HepG2 (cell line): Measurements from ENCODE around the gene PMM2. TPM values are rescaled to one million over a fixed set of nuclear protein-coding genes. Genes with fewer than 3 reads are reported as not detected.
A peak's percentile ranks its signal among the peaks of the same experiment; 100 is the strongest.

ENCODE experiments used
- BORCS8-MEF2B ChIP-seq: sonication (generic); formaldehyde crosslinking; IDR thresholded peaks from 2 replicates; pipeline ENCODE4 v1.8.0; 2022; ENCODE audit warnings: mild to moderate bottlenecking, missing genetic modification reagents
- CCAR2 ChIP-seq: fragments of 200-400 bp; formaldehyde crosslinking; optimal IDR thresholded peaks from 2 replicates; pipeline ENCODE3; 2018; ENCODE audit warnings: low read depth, mild to moderate bottlenecking, low read length, moderate library complexity
- CENPX ChIP-seq: sonication (generic); formaldehyde crosslinking; IDR thresholded peaks from 2 replicates; pipeline ENCODE4 v1.9.0; 2021; ENCODE audit warnings: mild to moderate bottlenecking, missing genetic modification reagents, moderate library complexity
- FOXA3 ChIP-seq: IDR thresholded peaks from 2 replicates; pipeline ENCODE4 v1.6.1; 2016; ENCODE audit warnings: missing genetic modification reagents, missing compliant biosample characterization
- GPN1 ChIP-seq: sonication (generic); formaldehyde crosslinking; IDR thresholded peaks from 2 replicates; pipeline ENCODE4 v1.5.1; 2020; ENCODE audit warnings: missing genetic modification reagents, borderline replicate concordance
- HDAC1 ChIP-seq: sonication (generic); formaldehyde crosslinking; IDR thresholded peaks from 2 replicates; pipeline ENCODE4 v1.5.1; 2020; ENCODE audit warnings: mild to moderate bottlenecking, missing genetic modification reagents
- HOXA5 ChIP-seq: sonication (generic); formaldehyde crosslinking; IDR thresholded peaks from 2 replicates; pipeline ENCODE4 v1.4.0; 2020; ENCODE audit warnings: missing genetic modification reagents
- IKZF5 ChIP-seq: IDR thresholded peaks from 2 replicates; pipeline ENCODE4 v1.6.1; 2018; ENCODE audit warnings: missing genetic modification reagents, mild to moderate bottlenecking, missing compliant biosample characterization
- KAT8 ChIP-seq: IDR thresholded peaks from 2 replicates; pipeline ENCODE4 v1.6.1; 2016; ENCODE audit warnings: missing genetic modification reagents, missing compliant biosample characterization
- KLF16 ChIP-seq, 2 experiments: sonication (generic) in 1 of 2; formaldehyde crosslinking in 1 of 2; IDR thresholded peaks; 2 replicates each; pipeline versions ENCODE4 v1.6.1 to v1.8.0; 2016 to 2023; ENCODE audit warnings: missing genetic modification reagents in 2 of 2, missing compliant biosample characterization in 1 of 2
- KLF6 ChIP-seq: IDR thresholded peaks from 2 replicates; pipeline ENCODE4 v1.8.0; 2016; ENCODE audit warnings: missing biosample characterization, missing genetic modification reagents
- MAF1 ChIP-seq: sonication (generic); formaldehyde crosslinking; IDR thresholded peaks from 2 replicates; pipeline ENCODE4 v1.5.0; 2020; ENCODE audit warnings: missing genetic modification reagents, borderline replicate concordance
- PHF8 ChIP-seq: sonication (generic); formaldehyde crosslinking; IDR thresholded peaks from 2 replicates; pipeline ENCODE4 v1.5.0; 2020; ENCODE audit warnings: missing genetic modification reagents
- PRDM4 ChIP-seq: sonication (generic); formaldehyde crosslinking; IDR thresholded peaks from 2 replicates; pipeline ENCODE4 v1.9.0; 2021; ENCODE audit warnings: missing genetic modification reagents, borderline replicate concordance
- THAP8 ChIP-seq: sonication (generic); formaldehyde crosslinking; IDR thresholded peaks from 2 replicates; pipeline ENCODE4 v1.5.1; 2020; ENCODE audit warnings: missing genetic modification reagents, mild to moderate bottlenecking, borderline replicate concordance
- ZBTB39 ChIP-seq: sonication (generic); formaldehyde crosslinking; IDR thresholded peaks from 2 replicates; pipeline ENCODE4 v1.5.0; 2020; ENCODE audit warnings: missing genetic modification reagents
- ZFP41 ChIP-seq: sonication (generic); formaldehyde crosslinking; IDR thresholded peaks from 2 replicates; pipeline ENCODE4 v1.4.0; 2020; ENCODE audit warnings: mild to moderate bottlenecking, missing genetic modification reagents, borderline replicate concordance
- ZKSCAN1 ChIP-seq: fragments of 150-350 bp; IDR thresholded peaks from 2 replicates; pipeline ENCODE4 v1.6.1; 2014; ENCODE audit warnings: low read length
- ZNF335 ChIP-seq: sonication (generic); formaldehyde crosslinking; IDR thresholded peaks from 2 replicates; pipeline ENCODE4 v1.4.0; 2020; ENCODE audit warnings: missing genetic modification reagents
- ZNF432 ChIP-seq: sonication (generic); formaldehyde crosslinking; IDR thresholded peaks from 2 replicates; pipeline ENCODE4 v1.5.0; 2020; ENCODE audit warnings: missing genetic modification reagents, mild to moderate bottlenecking, borderline replicate concordance
- ZNF614 ChIP-seq: IDR thresholded peaks from 2 replicates; pipeline ENCODE4 v1.6.1; 2018; ENCODE audit warnings: missing biosample characterization, missing genetic modification reagents, inconsistent platforms, borderline replicate concordance
- ZSCAN9 ChIP-seq: IDR thresholded peaks from 2 replicates; pipeline ENCODE4 v1.6.1; 2016; ENCODE audit warnings: borderline replicate concordance
- polyA plus RNA-seq, 8 experiments: library from polyadenylated mRNA; depleted of rRNA in 3 of 8; stranded (reverse) in 7 of 8; unstranded in 1 of 8; fragments of >200 nt; fragmentation: Illumina TruSeq in 4 of 8; extraction: Trizol in 4 of 8; gene quantifications; 2 replicates each; pipeline versions ENCODE4 v1.2.1 to v1.2.3, GENCODE V29; 2011 to 2016; ENCODE audit warnings: low read depth in 4 of 8, missing spikeins in 1 of 8, mixed read lengths in 1 of 8; ENCODE audit not compliant: insufficient read depth in 1 of 8
- total RNA-seq, 5 experiments: library from RNA; depleted of rRNA; stranded (reverse); fragments of >200 nt; fragmentation: Illumina TruSeq; extraction: Trizol; gene quantifications; 2 replicates each; pipeline ENCODE4 v1.2.3, GENCODE V29; 2016; ENCODE audit warnings: low read depth in 1 of 5

PMM2 gene
- total and polyA plus RNA-seq, 2 of the 13 experiments (the other 11 are each of a cell fraction or from before 2014, with no cell fraction given), result 52.2 to 93.7 TPM

- TF ChIP-seq IKZF5 (CRISPR knock-in tag) (peak; percentile 89; the same call in 1 of the 2 replicates), PHF8 (CRISPR knock-in tag) (0 out of 2 replicates have a peak, but pooled peaks have one; percentile 27), FOXA3 (CRISPR knock-in tag) (peak; percentile 88), THAP8 (no peak), ZNF335 (CRISPR knock-in tag) (0 out of 2 replicates have a peak, but pooled peaks have one; percentile 50), MAF1 (CRISPR knock-in tag) (no peak), ZNF432 (CRISPR knock-in tag) (no peak), HOXA5 (peak; percentile 84), KLF6 (CRISPR knock-in tag) (peak; percentile 80), ZFP41 (CRISPR knock-in tag) (no peak), BORCS8-MEF2B (peak; percentile 69), CCAR2 (no peak), ZSCAN9 (peak; percentile 92; the same call in 1 of the 2 replicates), HDAC1 (peak; percentile 94), ZBTB39 (CRISPR knock-in tag) (no peak), ZNF614 (CRISPR knock-in tag) (peak; percentile 95; the same call in 1 of the 2 replicates), CENPX (CRISPR knock-in tag) (no peak), PRDM4 (CRISPR knock-in tag) (no peak; the same call in 1 of the 2 replicates), KLF16 (CRISPR knock-in tag; IDR thresholded peaks at IDR 0.05) (peak in 1 of 2 experiments; percentile 84; a peak in 1 of 4 replicates), KAT8 (CRISPR knock-in tag) (peak; percentile 85), GPN1 (CRISPR knock-in tag) (no peak), ZKSCAN1 (no peak; the same call in 1 of the 2 replicates)
These were observed 62.6 kb downstream of the PMM2 start (continued) for GRCh38 chr16:8859913-8860881.
